Astrocyte (in vitro differentiated cells and primary cell): ENCODE results near the gene DNAJC12. TPM values are rescaled to one million over a fixed set of nuclear protein-coding genes. Genes with fewer than 3 reads are reported as not detected.

Experiments used
- DNase-seq: peaks from one replicate; pipeline ENCODE4 v3.0.0-alpha.2; 2010; ENCODE audit warnings: low read depth
- FAIRE-seq: peaks from 2 replicates; lab custom pipeline; 2011; peaks lifted over from hg19 to GRCh38; lab: Jason Lieb, UNC
- H2AFZ ChIP-seq: 2 replicates; pipeline ENCODE4 v1.6.0; 2012; ENCODE audit warnings: low read depth, low read length, inconsistent platforms
- H3K27ac ChIP-seq: 2 replicates; pipeline ENCODE4 v1.5.1; 2011; ENCODE audit warnings: low read depth, low read length, inconsistent platforms
- H3K27me3 ChIP-seq: 2 replicates; pipeline ENCODE4 v1.6.0; 2011; ENCODE audit warnings: low read length, inconsistent platforms; ENCODE audit not compliant: insufficient read depth
- H3K36me3 ChIP-seq: 2 replicates; pipeline ENCODE4 v1.5.1; 2011; ENCODE audit warnings: low read length, inconsistent platforms; ENCODE audit not compliant: insufficient read depth
- H3K4me1 ChIP-seq: 2 replicates; pipeline ENCODE4 v1.5.1; 2011; ENCODE audit warnings: low read length, inconsistent platforms; ENCODE audit not compliant: insufficient read depth
- H3K4me2 ChIP-seq: 2 replicates; pipeline ENCODE4 v1.6.0; 2012; ENCODE audit warnings: low read length, inconsistent platforms
- H3K4me3 ChIP-seq: 2 replicates; pipeline ENCODE4 v1.5.1; 2011; ENCODE audit warnings: low read depth, mild to moderate bottlenecking, low read length, inconsistent platforms; ENCODE audit not compliant: insufficient read depth
- H3K79me2 ChIP-seq: 2 replicates; pipeline ENCODE4 v1.6.0; 2012; ENCODE audit warnings: mild to moderate bottlenecking, low read length, inconsistent platforms; ENCODE audit not compliant: insufficient read depth
- H3K9ac ChIP-seq: 2 replicates; pipeline ENCODE4 v1.6.0; 2012; ENCODE audit warnings: mild to moderate bottlenecking, low read length, inconsistent platforms
- H3K9me3 ChIP-seq: 2 replicates; pipeline ENCODE4 v1.5.1; 2012; ENCODE audit warnings: low read depth, mild to moderate bottlenecking, low read length, inconsistent platforms; ENCODE audit not compliant: insufficient read depth
- H4K20me1 ChIP-seq: 2 replicates; pipeline ENCODE4 v1.6.0; 2012; ENCODE audit warnings: low read length, inconsistent platforms; ENCODE audit not compliant: insufficient read depth
- H3K27ac Mint-ChIP-seq: one replicate; pipeline ENCODE4 v1.8.0; 2021; ENCODE audit warnings: mild to moderate bottlenecking, mixed read lengths; ENCODE audit not compliant: unreplicated experiment
- H3K27me3 Mint-ChIP-seq: one replicate; pipeline ENCODE4 v1.8.0; 2021; ENCODE audit warnings: low read depth, mixed read lengths; ENCODE audit not compliant: unreplicated experiment
- H3K36me3 Mint-ChIP-seq: one replicate; pipeline ENCODE4 v1.8.0; 2021; ENCODE audit warnings: low read depth, mixed read lengths; ENCODE audit not compliant: unreplicated experiment
- H3K4me1 Mint-ChIP-seq: one replicate; pipeline ENCODE4 v1.8.0; 2021; ENCODE audit warnings: low read depth, mixed read lengths; ENCODE audit not compliant: unreplicated experiment
- H3K4me3 Mint-ChIP-seq: one replicate; pipeline ENCODE4 v1.8.0; 2021; ENCODE audit warnings: mild to moderate bottlenecking, moderate library complexity, mixed read lengths; ENCODE audit not compliant: unreplicated experiment
- H3K9me3 Mint-ChIP-seq: one replicate; pipeline ENCODE4 v1.8.0; 2021; ENCODE audit warnings: mild to moderate bottlenecking, mixed read lengths; ENCODE audit not compliant: unreplicated experiment
- CTCF ChIP-seq: IDR thresholded peaks from 2 replicates; pipeline ENCODE4 v1.5.1; 2011; ENCODE audit warnings: low read depth, mild to moderate bottlenecking, inconsistent platforms, low read length, moderate library complexity; ENCODE audit not compliant: insufficient read depth
- EZH2 ChIP-seq: IDR thresholded peaks from 2 replicates; pipeline ENCODE4 v1.6.1; 2012; ENCODE audit warnings: mild to moderate bottlenecking, low read length, inconsistent platforms; ENCODE audit not compliant: insufficient read depth
- total RNA-seq: library from RNA; stranded (reverse); gene quantifications from 2 replicates; pipeline ENCODE4 v1.2.1, GENCODE V29; 2021

Gene DNAJC12
- total RNA-seq, 1 donor from 2014 or later = 2.1 TPM

- DNase-seq (no peak), FAIRE-seq (no peak)
- no peaks in the 10 kb centered on the region for H3K9me3 ChIP-seq
- H3K27ac Mint-ChIP-seq = peak overlapping the region; percentile 41
- H3K36me3 ChIP-seq = no peaks in the 10 kb centered on the region
- no peaks in the 10 kb centered on the region for H3K9me3 Mint-ChIP-seq
- H3K27me3 ChIP-seq = no peaks in the 10 kb centered on the region
- TF ChIP-seq CTCF (peak; percentile 18), EZH2 (no peak)
- H3K4me2 ChIP-seq = no peak overlapping the region
- H3K4me1 Mint-ChIP-seq = peaks cover 13% of the 10 kb centered on the region
- no peak overlapping the region for H2AFZ ChIP-seq
- H3K36me3 Mint-ChIP-seq = no peaks in the 10 kb centered on the region
- no peaks in the 10 kb centered on the region for H4K20me1 ChIP-seq
- no peak overlapping the region for H3K9ac ChIP-seq
- no peaks in the 10 kb centered on the region for H3K4me1 ChIP-seq
- H3K27ac ChIP-seq = no peak overlapping the region
- peak overlapping the region; percentile 34 for H3K4me3 Mint-ChIP-seq
- H3K79me2 ChIP-seq = no peaks in the 10 kb centered on the region
- peaks cover 2% of the 10 kb centered on the region for H3K27me3 Mint-ChIP-seq
- no peak overlapping the region for H3K4me3 ChIP-seq
These were observed 49.7 kb downstream of the DNAJC12 start for GRCh38 chr10:67788028-67788886.

GRCh38 chr10:67785098-67785497, 52.9 kb downstream of the DNAJC12 start:
- H3K27ac ChIP-seq = no peak overlapping the region
- H3K27me3 ChIP-seq = no peaks in the 10 kb centered on the region
- Mint-ChIP-seq H3K4me1 (peaks cover 1% of the 10 kb centered on the region), H3K4me3 (no peak overlapping the region), H3K9me3 (no peaks in the 10 kb centered on the region), H3K27me3 (peaks cover 5% of the 10 kb centered on the region), H3K27ac (no peak overlapping the region), H3K36me3 (no peaks in the 10 kb centered on the region)
- no peaks in the 10 kb centered on the region for H3K36me3 ChIP-seq
- FAIRE-seq (no peak), DNase-seq (no peak)
- H4K20me1 ChIP-seq = no peaks in the 10 kb centered on the region
- H3K4me1 ChIP-seq = no peaks in the 10 kb centered on the region
- H2AFZ ChIP-seq = no peak overlapping the region
- no peak for TF ChIP-seq CTCF
- TF ChIP-seq EZH2 = no peak
- H3K9ac ChIP-seq = no peak overlapping the region
- H3K4me3 ChIP-seq = no peak overlapping the region
- H3K9me3 ChIP-seq = no peaks in the 10 kb centered on the region
- H3K79me2 ChIP-seq = no peaks in the 10 kb centered on the region
- no peak overlapping the region for H3K4me2 ChIP-seq

GRCh38 chr10:67784474-67784873, 53.5 kb downstream of the DNAJC12 start:
- H3K4me1 ChIP-seq = no peaks in the 10 kb centered on the region
- Mint-ChIP-seq H3K36me3 (no peaks in the 10 kb centered on the region), H3K4me1 (peaks cover 1% of the 10 kb centered on the region), H3K27ac (no peak overlapping the region), H3K9me3 (no peaks in the 10 kb centered on the region), H3K4me3 (no peak overlapping the region), H3K27me3 (peaks cover 5% of the 10 kb centered on the region)
- H3K9ac ChIP-seq = no peak overlapping the region
- no peaks in the 10 kb centered on the region for H3K79me2 ChIP-seq
- DNase-seq = no peak
- no peak overlapping the region for H3K4me2 ChIP-seq
- H2AFZ ChIP-seq = no peak overlapping the region
- H3K36me3 ChIP-seq = no peaks in the 10 kb centered on the region
- FAIRE-seq = no peak
- no peaks in the 10 kb centered on the region for H3K27me3 ChIP-seq
- H4K20me1 ChIP-seq = no peaks in the 10 kb centered on the region
- no peak for TF ChIP-seq CTCF
- no peak for TF ChIP-seq EZH2
- no peak overlapping the region for H3K4me3 ChIP-seq
- H3K9me3 ChIP-seq = no peaks in the 10 kb centered on the region
- no peak overlapping the region for H3K27ac ChIP-seq
